ENCODE measurements around the gene CHD6.
A peak's percentile ranks its signal among the peaks of the same experiment; 100 is the strongest.

The CHD6 gene

GRCh38 chr20:41510224-41510623 lies 108.0 kb downstream of the CHD6 start:
- DNase-seq = peak in 2 of 56 donors; percentile 4 to 6

- no peak for DNase-seq
Observed at GRCh38 chr20:41509316-41510200, 108.6 kb downstream of the CHD6 start.

- DNase-seq = no peak
Observed at GRCh38 chr20:41508335-41508734, 109.8 kb downstream of the CHD6 start.

- DNase-seq = no peak
Observed at GRCh38 chr20:41507851-41508250, 110.3 kb downstream of the CHD6 start.

GRCh38 chr20:41507436-41507835 lies 110.7 kb downstream of the CHD6 start:
- no peak for DNase-seq

GRCh38 chr20:41506192-41506915 lies 111.8 kb downstream of the CHD6 start:
- no peak for DNase-seq

- no peak for DNase-seq
Observed at GRCh38 chr20:41505184-41505583, 113.0 kb downstream of the CHD6 start.

GRCh38 chr20:41501376-41501775 lies 116.8 kb downstream of the CHD6 start:
- no peak for DNase-seq

- DNase-seq = no peak
Observed at GRCh38 chr20:41499961-41500725, 118.0 kb downstream of the CHD6 start.

GRCh38 chr20:41499064-41499463 lies 119.1 kb downstream of the CHD6 start:
- no peak for DNase-seq

- no peak for DNase-seq
Observed at GRCh38 chr20:41497186-41497895, 120.8 kb downstream of the CHD6 start.

GRCh38 chr20:41494451-41494850 lies 123.7 kb downstream of the CHD6 start:
- DNase-seq = no peak

- DNase-seq = no peak
Observed at GRCh38 chr20:41483553-41483930, 134.6 kb downstream of the CHD6 start.

GRCh38 chr20:41482647-41483552 lies 135.3 kb downstream of the CHD6 start:
- DNase-seq = no peak

- no peak for DNase-seq
Observed at GRCh38 chr20:41480054-41480770, 138.0 kb downstream of the CHD6 start.

- DNase-seq = no peak
Observed at GRCh38 chr20:41479113-41479512, 139.1 kb downstream of the CHD6 start.

GRCh38 chr20:41478026-41478425 lies 140.2 kb downstream of the CHD6 start:
- DNase-seq = no peak

GRCh38 chr20:41476446-41476845 lies 141.7 kb downstream of the CHD6 start:
- DNase-seq = no peak

- DNase-seq = no peak
Observed at GRCh38 chr20:41476013-41476441, 142.2 kb downstream of the CHD6 start.
